Lower lobe of right lung (tissue), 2 donors: Measurements from ENCODE around the gene CACNA2D1. TPM values are rescaled to one million over a fixed set of nuclear protein-coding genes. Genes with fewer than 3 reads are reported as not detected.

Experiments used
- ATAC-seq, 2 donors: fragments of 200-7000 bp; cut with Tn5 transposase; one replicate each; pipeline ENCODE4 v1.9.1; 2020 to 2022; ENCODE audit warnings: mild to moderate bottlenecking in 2 of 2, moderate library complexity in 2 of 2
- DNase-seq: peaks from one replicate; pipeline ENCODE4 v3.0.0-alpha.2; 2020
- H3K27ac ChIP-seq: fragments of 200-600 bp; one replicate; pipeline ENCODE4 v1.8.0; 2022
- H3K27me3 ChIP-seq: fragments of 200-600 bp; one replicate; pipeline ENCODE4 v1.8.0; 2022; ENCODE audit warnings: low read depth
- H3K36me3 ChIP-seq: fragments of 200-600 bp; one replicate; pipeline ENCODE4 v1.8.0; 2022; ENCODE audit warnings: mild to moderate bottlenecking
- H3K4me1 ChIP-seq: fragments of 200-600 bp; one replicate; pipeline ENCODE4 v1.8.0; 2022
- H3K4me3 ChIP-seq: fragments of 200-600 bp; one replicate; pipeline ENCODE4 v1.8.0; 2022; ENCODE audit warnings: mild to moderate bottlenecking
- H3K9me3 ChIP-seq: fragments of 200-600 bp; one replicate; pipeline ENCODE4 v1.8.0; 2022
- intact Hi-C: fragments of 100-400 bp; cut with DNase I; formaldehyde crosslinking; loops from one replicate; pipeline ENCODE4 v1.11.0; 2022
- total RNA-seq: library from RNA; stranded (reverse); fragmentation: NEBNext Ultra II Directional; extraction: Animal tissue kit (Norgen Biotek cat#: 25700); gene quantifications from one replicate; pipeline ENCODE4 v1.2.1, GENCODE V29; 2021
- TF ChIP-seq, protein P1 (sequence below): fragments of 200-600 bp; IDR thresholded peaks from one replicate; pipeline ENCODE4 v1.8.0; 2022; ENCODE audit warnings: antibody characterized with exemption, mild to moderate bottlenecking
- donor health status: DM: no; HTN: yes; CAD: no; lungs with severe emphysema.

CACNA2D1 gene
- total RNA-seq, 1 donor from 2014 or later = 12.5 TPM

- Histone ChIP-seq H3K36me3 (no peaks in the 10 kb centered on the region), H3K4me3 (no peak overlapping the region), H3K27ac (no peak overlapping the region), H3K4me1 (no peaks in the 10 kb centered on the region), H3K9me3 (no peaks in the 10 kb centered on the region), H3K27me3 (no peaks in the 10 kb centered on the region)
- TF ChIP-seq, protein P1, sequence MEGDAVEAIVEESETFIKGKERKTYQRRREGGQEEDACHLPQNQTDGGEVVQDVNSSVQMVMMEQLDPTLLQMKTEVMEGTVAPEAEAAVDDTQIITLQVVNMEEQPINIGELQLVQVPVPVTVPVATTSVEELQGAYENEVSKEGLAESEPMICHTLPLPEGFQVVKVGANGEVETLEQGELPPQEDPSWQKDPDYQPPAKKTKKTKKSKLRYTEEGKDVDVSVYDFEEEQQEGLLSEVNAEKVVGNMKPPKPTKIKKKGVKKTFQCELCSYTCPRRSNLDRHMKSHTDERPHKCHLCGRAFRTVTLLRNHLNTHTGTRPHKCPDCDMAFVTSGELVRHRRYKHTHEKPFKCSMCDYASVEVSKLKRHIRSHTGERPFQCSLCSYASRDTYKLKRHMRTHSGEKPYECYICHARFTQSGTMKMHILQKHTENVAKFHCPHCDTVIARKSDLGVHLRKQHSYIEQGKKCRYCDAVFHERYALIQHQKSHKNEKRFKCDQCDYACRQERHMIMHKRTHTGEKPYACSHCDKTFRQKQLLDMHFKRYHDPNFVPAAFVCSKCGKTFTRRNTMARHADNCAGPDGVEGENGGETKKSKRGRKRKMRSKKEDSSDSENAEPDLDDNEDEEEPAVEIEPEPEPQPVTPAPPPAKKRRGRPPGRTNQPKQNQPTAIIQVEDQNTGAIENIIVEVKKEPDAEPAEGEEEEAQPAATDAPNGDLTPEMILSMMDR = no peak
- intact Hi-C loops = no loop called here
- no peak for ATAC-seq
- DNase-seq = no peak
These were observed 278.8 kb downstream of the CACNA2D1 start for GRCh38 chr7:82164813-82165212.

- TF ChIP-seq, protein P1 = no peak
- intact Hi-C loops = no loop called here
- no peaks in the 10 kb centered on the region for H3K27me3 ChIP-seq
- no peaks in the 10 kb centered on the region for H3K36me3 ChIP-seq
- no peak overlapping the region for H3K27ac ChIP-seq
- ATAC-seq (no peak), DNase-seq (no peak)
- H3K4me3 ChIP-seq = no peak overlapping the region
- no peaks in the 10 kb centered on the region for H3K4me1 ChIP-seq
- H3K9me3 ChIP-seq = no peaks in the 10 kb centered on the region
These were observed 279.2 kb downstream of the CACNA2D1 start for GRCh38 chr7:82164410-82164809.

- Histone ChIP-seq H3K4me1 (no peaks in the 10 kb centered on the region), H3K36me3 (no peaks in the 10 kb centered on the region), H3K27me3 (no peaks in the 10 kb centered on the region), H3K9me3 (no peaks in the 10 kb centered on the region), H3K27ac (no peak overlapping the region), H3K4me3 (no peak overlapping the region)
- ATAC-seq (no peak), DNase-seq (no peak)
- intact Hi-C loops = no loop called here
- TF ChIP-seq, protein P1 = no peak
These were observed 280.0 kb downstream of the CACNA2D1 start for GRCh38 chr7:82163586-82163985.

- Histone ChIP-seq H3K4me1 (no peaks in the 10 kb centered on the region), H3K27ac (no peak overlapping the region), H3K9me3 (no peaks in the 10 kb centered on the region), H3K4me3 (no peak overlapping the region), H3K36me3 (no peaks in the 10 kb centered on the region), H3K27me3 (no peaks in the 10 kb centered on the region)
- DNase-seq (no peak), ATAC-seq (no peak)
- TF ChIP-seq, protein P1 = no peak
- intact Hi-C loops = no loop called here
These were observed 281.3 kb downstream of the CACNA2D1 start for GRCh38 chr7:82162289-82162688.

DNA sequence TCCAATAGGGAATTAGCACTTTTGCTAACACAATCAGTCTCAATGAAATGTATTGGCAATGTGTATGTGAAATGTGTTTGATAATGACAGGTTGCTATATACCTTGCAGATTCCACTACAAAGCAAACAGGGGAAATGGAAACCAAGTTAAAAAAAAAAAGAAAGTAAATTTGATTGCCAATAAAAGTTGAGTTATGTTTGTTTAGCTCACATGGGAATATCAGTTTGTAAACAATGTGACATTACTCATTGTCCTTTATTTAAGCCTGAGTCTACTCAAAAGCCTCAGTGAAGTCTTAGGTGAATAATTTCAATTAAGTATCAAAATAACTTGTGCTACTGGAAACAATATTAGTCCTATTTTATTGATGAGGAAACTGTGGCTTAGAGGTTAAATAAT lies 285.2 kb downstream of the CACNA2D1 start:
- DNase-seq (no peak), ATAC-seq (no peak)
- intact Hi-C loops = no loop called here
- TF ChIP-seq, protein P1 = no peak
- Histone ChIP-seq H3K27me3 (no peaks in the 10 kb centered on the region), H3K27ac (no peak overlapping the region), H3K36me3 (no peaks in the 10 kb centered on the region), H3K4me1 (no peaks in the 10 kb centered on the region), H3K9me3 (no peaks in the 10 kb centered on the region), H3K4me3 (no peak overlapping the region)

GRCh38 chr7:82156893-82157292 lies 286.7 kb downstream of the CACNA2D1 start:
- TF ChIP-seq, protein P1 = no peak
- ATAC-seq = no peak
- Histone ChIP-seq H3K27ac (no peak overlapping the region), H3K4me3 (no peak overlapping the region), H3K9me3 (no peaks in the 10 kb centered on the region), H3K4me1 (no peaks in the 10 kb centered on the region), H3K27me3 (no peaks in the 10 kb centered on the region), H3K36me3 (no peaks in the 10 kb centered on the region)
- intact Hi-C loops = no loop called here
- DNase-seq = no peak
